RPMI8226 (cell line): ENCODE data around the gene SUPT3H.
"Not testable (repeated sequence)": the region's sequence is repeated elsewhere in the genome, so short reads cannot be mapped to it uniquely, and the experiment has no call there.

Experiments
- DNase-seq: peaks from one replicate; pipeline ENCODE4 v3.0.0-alpha.2; 2015

The SUPT3H gene

DNA sequence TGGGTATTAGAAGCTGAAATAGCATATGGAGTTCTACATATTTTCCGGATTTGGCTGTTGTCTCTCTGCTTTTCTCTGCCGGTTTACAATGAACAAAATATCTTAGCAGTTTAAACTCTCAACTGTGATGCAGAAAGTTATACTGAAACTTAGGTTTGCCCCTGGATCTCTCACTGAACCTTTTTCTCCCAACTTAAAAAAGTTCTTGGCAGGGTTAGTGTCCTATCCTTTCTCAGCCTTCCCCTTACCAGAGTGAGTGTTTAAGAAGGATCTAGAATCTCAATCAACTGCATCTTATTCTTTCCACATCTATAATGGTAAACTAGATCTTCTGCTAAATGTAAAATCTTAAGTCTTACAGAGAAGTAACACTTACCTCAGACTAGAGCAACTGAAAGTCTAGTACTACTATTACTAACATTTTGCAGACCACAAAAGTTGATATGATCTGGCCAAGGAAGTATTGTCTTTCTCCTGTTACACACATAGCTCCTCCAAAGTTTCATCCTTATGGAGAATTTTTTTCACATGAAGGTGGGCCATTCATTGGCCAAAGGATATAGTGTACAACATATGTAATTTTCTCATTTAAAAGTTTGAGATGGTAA lies 441.9 kb downstream of the SUPT3H start:
- DNase-seq = no peak

DNA sequence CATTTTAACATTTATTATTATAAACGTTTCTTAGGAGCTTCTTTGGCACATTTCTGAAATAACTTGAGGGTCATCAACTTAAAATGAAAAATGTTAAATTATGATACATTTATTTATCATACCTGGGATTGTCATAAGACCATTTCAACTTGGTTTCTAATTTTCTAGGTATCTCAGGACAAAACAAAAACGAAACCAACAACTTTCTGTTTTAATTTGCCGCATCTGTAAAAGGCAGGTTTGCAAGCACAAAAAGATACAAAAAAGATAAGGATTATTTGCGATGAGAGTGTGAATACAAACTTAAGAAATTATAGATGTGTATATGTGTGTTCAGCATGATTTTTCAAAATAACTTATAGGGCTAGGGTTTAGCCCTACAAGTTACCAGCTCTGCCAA lies 444.6 kb downstream of the SUPT3H start:
- DNase-seq = no peak

DNA sequence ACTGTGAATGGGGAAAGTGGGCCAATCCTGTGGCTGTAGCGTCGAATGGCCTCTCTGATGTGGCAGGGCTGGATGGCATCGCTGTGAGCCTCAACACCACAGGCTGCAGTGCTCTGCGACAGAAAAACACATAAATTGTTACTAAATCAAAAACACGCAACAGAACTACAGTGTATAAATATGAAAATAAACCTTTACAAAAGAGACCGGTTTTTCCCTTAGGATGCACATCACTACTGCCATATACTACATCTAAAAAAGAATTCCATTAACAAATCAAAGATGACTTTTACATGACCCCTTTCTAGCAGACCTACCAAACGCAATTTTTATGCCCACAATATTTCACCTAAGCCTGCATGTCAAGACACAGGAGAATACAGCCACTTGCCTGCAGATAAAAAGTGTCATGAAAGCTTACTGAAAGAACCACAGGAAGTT lies 445.1 kb downstream of the SUPT3H start:
- no peak for DNase-seq

DNA sequence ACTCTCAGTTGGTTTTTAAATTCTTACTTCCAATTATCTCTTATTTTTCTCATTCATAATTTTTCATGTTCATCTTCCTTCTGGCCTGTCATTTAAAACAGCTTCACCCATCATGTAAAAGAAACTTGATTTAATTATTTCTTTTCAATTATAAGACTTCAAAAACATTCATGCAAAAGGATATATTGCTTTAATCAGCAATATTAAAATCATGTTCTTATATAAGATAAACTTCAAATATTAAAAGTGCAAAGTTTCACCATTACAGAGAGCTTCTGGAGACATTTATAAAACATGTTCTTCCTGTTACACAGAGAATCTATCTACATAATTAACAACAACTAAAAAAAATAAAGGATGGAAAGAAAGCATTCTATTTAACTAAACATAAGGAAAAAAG lies 446.3 kb downstream of the SUPT3H start:
- no peak for DNase-seq

DNA sequence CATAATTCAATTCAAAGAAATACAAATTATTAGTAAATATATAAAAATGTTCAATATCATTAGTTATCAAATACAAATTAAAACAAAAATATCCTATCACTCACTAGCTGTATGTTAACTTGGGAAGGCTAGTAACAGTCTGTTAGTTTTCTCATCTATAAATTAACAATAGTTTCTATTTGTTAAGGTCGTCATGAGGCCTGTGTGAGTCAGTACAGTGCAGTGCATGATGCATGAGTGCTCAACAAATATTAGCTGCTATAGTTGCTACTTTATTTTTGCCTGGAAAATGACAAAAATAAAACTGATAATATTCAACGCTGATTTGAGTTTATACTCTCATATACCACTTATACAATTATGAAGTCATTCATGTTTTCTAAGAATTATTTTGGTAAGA lies 451.2 kb downstream of the SUPT3H start:
- no peak for DNase-seq

DNA sequence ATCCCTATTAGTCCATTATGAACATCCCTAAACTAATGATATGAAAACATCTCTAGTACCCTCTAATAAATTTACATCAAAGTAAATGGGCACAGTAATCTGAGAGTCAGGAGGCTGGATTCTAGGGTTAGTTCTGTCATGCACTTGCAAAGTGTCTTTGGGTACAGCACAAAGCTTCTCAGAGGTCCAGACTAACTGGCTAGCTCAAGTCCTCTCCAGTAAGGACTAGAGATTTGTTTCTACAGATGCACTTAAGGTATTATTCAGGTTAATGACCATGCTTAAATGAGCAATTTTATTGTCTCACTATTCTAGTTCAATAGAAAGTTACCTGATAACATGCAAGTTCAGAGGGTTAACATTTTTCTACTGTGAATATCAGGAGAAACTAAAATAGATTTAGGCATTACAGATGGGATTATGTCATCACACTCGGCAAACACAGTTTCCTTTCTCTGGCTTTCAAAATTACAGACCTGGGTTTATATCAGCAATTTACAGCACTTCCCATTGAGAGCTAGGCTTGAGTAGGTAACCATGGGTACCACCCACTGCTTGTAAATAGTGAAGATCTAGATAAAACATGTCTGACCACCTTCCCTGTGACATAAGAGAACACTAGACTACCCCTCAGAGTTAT lies 452.5 kb downstream of the SUPT3H start:
- no peak for DNase-seq

DNA sequence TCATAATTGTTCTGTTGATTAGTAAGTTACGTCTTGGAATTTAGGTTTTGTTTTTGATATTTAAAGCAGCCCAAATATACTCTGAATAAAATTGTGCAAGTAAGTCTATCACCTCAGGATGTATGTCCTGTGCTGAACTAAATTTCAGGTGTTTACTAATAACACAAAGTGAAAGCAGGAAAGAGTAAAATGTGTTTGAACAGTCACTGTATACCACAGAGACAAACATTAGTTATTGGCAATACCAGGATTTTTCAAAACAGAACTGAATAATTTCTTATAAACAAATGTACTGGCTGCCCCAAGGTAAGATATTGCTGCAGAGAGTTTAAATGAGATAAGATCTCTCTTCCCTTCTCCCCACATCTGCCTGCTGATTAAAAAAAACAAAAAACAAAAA lies 454.3 kb downstream of the SUPT3H start:
- no peak for DNase-seq

DNA sequence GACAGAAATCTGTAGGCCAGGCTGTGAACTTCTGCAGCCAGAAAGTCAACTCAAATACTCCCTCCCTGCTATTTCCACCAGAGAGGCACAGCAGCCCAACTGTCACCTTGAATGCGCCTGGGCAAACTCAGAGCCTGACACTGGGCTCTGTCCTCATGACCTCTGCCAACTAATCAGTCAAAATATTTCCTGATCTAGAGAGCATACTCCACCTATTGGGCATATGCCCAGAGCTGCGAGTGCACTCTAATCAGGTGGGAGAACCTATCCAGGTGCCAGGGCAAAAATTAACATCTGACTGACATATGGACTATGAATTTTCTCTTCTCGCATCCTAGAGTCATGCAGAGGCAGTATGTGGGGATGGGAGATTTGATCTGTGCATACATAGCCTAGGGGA lies 455.9 kb downstream of the SUPT3H start:
- peak; percentile 39 for DNase-seq

DNA sequence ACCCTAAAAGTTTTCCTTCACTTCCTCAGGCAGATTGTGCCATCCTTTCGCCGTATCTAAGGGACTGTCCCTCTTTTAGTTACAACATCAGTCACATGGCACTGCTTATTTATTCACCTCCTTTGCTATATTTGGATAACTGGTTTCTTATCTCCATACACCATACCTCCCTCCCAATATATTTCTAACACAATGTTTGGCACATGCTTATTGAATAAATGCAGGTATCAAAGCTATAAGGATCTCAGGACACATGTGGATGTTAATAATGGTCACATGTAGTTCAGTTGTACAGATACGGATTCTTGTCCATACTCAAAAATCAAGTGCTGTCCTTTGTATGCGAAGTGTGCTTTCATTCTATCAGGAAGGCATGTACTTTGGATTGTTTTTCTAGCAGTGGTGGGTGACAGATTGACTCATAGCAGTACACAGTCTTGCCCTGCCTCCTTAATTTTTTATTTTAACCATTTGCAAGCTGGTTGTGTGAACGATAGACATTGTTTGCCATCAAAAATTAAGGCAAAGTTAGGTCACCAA lies 456.7 kb downstream of the SUPT3H start:
- DNase-seq = no peak

DNA sequence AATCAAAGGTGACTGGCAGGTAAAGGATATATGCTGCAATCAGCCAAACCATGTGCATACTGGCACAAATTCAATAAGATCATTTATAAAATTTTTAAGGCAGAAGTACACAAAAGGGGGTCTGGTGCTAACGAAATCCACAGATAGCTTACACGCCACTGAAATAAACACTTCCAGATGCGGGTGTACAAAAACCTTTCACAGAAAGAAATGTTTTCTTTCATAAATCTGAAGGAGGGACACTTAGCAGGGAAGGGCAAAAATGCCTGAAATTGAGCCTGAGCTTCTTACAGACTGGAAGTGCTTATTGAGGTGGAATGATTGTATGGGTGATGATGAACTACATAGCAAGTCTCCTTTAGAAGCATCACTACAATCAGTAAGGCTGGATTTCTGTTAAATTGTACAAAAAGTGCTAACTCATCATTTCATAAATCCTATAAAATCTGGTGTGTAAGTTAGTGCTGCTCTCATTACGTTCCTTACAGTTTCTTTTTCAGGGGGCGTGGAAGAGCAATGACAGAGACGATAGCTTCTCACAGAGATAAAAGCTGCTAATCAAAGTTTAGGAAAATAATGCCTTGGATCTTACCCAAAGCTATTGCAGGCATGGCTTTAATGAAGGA lies 458.9 kb downstream of the SUPT3H start:
- no peak for DNase-seq

DNA sequence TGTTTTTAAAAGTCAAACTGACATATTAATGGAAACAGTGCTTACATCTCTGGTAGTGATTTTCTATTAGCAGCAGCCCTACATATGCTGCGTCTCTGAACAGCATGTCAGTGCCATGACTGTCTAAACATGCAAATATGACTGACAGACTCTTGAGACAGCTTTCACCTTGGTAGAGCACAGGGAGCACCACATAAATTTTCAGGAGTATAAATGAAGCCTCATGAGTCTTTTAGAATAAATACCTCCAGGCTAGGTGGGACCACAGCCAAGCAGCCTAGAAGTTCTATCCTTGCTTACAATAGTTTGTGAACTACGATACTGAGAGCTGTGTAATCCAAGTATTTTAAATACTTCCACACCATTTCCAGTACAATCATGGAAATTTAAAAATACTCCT lies 460.3 kb downstream of the SUPT3H start:
- DNase-seq = no peak

DNA sequence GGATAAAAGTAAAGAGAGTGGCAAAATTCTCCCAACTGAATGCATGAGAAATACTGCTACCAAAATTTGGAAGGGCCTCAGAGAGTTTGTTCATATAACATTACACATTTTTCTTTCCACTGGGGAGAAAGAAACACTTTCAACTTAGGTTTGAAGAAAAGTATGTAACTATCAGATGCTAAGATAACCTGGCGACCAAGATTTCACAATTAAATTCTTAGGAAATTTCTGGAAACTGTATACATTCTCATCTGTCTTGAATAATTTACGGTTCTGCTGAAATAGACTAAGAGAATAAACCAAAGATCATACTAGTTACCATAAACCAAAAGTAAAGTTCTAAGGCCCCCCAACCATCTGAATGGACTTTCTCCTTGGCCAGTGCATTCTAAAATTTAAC lies 462.6 kb downstream of the SUPT3H start:
- DNase-seq = no peak

DNA sequence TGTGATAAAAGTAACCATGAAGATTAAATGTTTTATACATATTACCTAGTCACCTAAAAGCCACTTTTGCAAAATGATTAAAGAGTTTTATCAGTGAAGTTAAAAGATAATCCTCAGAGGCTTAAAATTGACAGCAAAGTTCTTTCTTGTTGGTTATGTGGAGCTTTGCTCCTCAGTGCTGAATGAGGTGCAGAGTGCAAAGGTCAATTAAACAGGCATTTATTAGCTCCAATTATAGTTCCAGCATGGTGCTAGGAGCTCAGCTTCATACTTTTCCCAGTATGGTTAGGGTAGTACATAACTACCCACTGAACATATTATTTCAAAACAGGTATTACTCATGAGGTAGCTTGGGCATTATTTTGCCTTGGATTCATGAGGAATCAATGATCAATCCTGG lies 463.6 kb downstream of the SUPT3H start:
- DNase-seq = no peak

DNA sequence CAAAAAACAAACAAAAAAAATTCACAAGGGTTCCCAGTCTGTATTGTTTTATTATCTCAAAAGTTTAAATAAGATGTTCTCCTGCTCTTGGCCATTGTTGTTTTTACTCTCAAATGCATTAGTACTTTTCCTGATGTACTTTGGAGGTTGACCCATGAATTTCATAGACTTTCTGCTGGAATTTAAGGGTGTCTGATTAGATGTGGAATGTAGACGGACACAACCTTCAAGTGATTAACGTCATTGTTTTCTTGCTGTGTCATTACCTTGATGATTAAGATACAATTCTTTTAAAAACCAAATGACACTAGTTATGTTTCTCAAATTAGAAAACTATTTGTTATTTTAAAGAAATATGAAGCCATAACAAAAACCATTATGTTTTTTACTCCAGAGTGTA lies 471.0 kb downstream of the SUPT3H start:
- DNase-seq = no peak

DNA sequence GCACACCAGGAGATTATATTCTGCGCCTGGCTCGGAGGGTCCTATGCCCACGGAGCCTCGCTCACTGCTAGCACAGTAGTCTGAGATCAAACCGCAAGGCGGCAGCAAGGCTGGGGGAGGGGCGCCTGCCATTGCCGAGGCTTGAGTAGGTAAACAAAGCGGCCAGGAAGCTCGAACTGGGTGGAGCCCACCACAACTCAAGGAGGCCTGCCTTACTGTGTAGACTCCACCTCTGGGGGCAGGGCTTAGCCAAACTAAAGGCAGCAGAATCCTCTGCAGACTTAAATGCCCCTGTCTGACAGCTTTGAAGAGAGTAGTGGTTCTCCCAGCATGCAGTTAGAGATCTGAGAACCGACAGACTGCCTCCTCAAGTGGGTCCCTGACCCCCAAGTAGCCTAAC lies 477.4 kb downstream of the SUPT3H start:
- DNase-seq = not testable (repeated sequence)

DNA sequence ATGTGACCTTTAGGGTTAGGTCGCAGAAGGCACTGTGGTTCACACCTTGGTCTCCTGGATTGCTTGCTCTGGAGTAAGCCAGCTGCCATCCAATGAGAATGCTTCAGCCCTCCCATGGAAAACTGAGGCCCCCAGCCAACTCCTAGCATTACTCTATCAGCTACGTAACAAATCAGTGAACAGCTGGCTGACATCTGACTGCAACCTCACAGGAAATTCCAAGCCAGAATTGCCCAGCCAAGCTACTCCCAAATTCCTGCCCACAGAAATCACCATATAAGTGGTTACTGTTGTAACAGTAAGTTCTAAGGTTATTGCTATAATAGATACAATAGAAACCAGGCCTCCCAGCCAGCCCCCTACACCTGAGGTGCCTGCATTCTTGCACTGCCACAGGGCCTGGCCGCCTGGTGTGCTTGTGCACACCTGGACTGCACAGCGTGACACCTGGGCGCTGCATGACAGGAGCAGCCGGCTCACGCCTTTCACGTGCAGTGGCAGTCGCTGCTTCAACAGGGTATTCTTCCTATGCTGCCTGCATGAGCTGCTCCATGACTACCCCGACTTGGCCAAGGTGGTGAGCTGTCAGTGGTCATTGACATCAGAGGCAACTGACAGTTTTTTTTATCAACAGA lies 479.3 kb downstream of the SUPT3H start:
- DNase-seq = no peak

DNA sequence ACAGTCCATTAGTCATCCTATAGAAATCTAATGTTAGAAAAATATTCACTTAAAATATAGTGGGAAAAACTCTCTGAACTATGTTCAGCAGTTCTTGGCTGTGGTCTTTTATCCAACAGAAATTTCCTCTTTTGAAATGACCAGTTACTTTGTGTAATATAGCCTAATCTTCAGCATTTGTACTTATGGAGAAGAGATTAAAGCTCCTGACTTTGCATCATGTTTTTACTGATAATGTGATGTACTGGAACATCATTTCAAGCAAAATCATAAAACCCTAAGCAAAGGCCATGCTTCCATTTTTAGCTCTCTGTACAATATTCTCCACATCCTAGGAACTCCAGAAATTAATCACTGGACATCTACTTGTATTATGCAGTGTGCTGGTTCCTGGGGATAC lies 480.4 kb downstream of the SUPT3H start:
- DNase-seq = no peak

DNA sequence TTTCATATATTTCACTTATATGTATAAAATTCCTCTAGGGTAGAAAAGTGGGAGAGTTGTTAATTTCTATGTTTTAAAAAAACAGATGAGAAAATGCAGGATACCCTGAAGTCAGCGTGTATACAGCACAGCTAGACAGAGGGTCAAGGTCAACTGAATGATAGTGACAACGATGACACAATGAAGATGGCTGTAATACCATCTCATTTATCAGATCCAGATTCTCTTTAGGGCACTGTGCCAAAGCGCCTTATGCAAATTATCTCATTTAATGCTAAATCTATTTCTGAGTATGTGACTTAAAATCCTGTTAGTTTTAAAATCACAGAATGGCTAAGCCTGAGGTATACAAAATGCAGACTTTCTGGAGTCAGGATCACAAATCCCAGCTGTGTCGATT lies 481.0 kb downstream of the SUPT3H start:
- DNase-seq = no peak

DNA sequence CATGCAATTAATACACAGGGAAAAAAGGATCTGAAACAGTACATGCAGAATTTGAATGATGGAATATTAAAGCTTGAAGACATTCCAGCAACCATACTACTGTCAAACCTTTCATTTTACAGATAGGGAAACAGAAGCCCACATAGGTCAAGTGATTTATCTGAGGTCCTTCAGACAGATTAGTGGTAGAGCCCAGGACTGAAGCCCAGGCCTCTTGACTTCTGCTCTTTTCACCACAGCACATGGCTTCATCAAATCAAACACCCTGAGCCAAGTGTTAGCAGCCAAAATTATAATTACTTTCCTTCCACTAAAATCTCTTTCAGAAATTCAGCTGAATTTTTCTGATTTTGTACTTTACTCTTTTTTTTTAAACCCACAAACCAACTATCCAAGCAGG lies 485.2 kb downstream of the SUPT3H start:
- no peak for DNase-seq

DNA sequence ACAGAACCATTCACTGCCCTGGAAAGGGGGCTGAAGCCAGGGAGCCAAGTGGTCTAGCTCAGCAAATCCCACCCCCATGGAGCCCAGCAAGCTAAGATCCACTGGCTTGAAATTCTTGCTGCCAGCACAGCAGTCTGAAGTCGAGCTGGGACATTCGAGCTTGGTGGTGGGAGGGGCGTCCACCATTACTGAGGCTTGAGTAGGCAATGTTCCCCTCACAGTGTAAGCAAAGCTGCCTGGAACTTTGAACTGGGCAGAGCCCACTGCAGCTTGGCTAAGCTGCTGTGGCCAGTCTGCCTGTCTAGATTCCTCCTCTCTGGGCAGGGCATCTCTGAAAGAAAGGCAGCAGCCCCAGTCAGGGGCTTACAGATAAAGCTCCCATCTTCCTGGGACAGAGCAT lies 498.7 kb downstream of the SUPT3H start:
- not testable (repeated sequence) for DNase-seq

DNA sequence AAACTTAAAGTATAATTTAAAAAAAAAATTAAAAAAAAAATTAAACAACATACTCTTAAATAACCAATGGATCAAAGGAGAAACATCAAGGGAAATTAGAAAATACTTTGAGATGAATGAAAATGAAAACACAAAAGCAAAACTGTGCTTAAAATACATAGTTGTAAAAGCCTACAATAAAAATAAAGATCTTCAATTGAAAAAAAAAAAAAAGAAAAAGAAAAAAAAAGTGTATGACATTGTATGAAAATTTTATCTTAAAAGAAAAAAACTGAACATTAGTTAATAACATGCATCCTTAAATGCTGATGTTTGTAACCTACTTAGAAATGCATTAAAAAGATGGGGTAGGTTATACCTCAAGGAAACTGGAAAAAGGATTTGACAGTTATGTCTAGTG lies 501.1 kb downstream of the SUPT3H start:
- not testable (repeated sequence) for DNase-seq

DNA sequence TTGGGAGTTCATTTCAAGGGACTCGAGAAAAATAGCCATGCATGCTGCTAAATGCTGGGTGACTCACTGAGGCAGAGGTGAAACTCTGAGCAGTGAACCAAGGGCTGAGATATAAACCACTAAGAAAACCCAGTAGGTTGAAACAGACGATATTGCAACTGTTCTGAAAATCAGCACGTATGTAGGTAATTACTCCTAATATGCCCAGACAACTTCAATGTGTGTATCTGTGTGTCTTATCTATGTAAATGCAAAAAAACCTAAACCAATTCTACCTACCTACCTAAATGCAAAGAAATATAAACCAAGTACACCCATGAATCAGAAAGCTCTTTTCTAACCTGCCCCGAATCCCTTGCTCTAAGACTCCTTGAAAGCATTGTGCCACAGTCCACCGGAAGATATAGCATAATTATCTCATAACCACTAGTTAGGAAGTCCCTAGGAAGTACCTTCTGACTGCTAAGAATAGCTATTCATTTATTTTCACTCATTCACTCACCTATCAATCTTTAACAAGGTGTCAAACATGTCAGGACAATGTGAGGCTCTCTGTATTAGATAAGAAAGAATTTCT lies 508.3 kb downstream of the SUPT3H start:
- no peak for DNase-seq

DNA sequence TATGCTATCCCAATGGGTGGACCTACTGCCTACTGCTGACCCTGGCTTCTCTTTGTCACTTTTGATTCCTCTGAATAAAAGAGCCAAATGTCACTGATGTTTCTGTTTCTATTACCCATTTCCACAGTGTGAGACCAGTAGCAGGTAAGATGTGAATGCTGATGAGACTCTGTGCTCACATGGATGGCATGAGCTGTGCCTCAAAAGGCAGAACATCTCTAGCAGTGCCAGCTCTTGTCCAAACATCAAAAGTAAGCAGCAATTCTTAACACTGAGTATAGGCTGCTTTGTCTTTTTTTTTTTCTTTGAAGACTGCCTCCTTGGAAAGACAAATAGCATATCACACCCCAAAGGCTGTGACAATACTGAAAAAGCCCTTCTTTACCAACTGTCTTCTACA lies 508.8 kb downstream of the SUPT3H start:
- DNase-seq = no peak

DNA sequence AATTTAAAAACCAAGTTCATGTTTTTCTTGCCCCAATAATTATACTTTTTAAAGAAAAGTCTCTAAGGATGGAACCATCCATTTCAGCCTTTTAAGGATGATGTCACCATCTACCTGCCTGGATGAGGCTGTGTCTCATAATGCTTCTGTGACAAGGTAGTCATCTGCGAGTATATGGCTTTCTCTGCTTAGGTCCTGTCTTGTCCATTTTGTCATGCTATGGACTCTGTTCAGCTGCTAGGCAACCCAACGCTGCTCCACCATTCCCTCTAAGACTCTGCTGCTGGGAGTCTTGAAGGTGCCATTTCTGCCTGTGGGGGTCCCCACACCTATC lies 509.4 kb downstream of the SUPT3H start:
- DNase-seq = no peak
